HG02852 (cell line): Measurements from ENCODE around the gene TAS2R50.
A peak's percentile ranks its signal among the peaks of the same experiment; 100 is the strongest.

ENCODE experiments used
- ATAC-seq: cut with Tn5 transposase; IDR thresholded peaks from one replicate; pipeline ENCODE4 v1.9.1; 2021; ENCODE audit warnings: mild to moderate bottlenecking, moderate library complexity; ENCODE audit not compliant: unreplicated experiment

Gene TAS2R50

GRCh38 chr12:10986812-10987211 is at the start of gene TAS2R50:
Gene TAS2R50 (minus strand): TSS chr12:10986912. CDS start chr12:10986860, 52 bp downstream.
- ATAC-seq = no peak

- ATAC-seq = peak; percentile 79
Measured at GRCh38 chr12:11033959-11034358, 47.2 kb upstream of the TAS2R50 start.

DNA sequence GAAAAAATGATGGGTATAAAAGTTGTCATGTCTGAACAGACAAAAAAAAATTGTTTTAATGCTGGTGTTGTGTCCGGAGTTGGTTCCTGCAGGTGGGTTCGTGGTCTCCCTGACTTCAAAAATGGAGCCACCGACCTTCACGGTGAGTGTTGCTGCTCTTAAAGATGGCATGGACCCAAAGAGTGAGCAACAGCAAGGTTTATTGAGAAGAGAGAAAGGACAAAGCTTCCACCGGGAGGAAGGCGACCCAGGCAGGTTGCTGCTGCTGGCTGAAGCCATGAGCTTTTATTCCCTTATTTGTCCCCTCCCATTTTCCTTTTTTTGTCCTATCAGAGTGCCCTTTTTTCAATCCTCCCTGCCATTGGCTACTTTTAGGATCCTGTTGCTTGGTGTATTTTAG is 44.6 kb upstream of the TAS2R50 start, which contains the start of gene TAS2R31:
TAS2R31 (minus strand) TSS at position 101 of the 400 bp plus-strand sequence; CDS start at position 29, 72 bp downstream.
- ATAC-seq = no peak

DNA sequence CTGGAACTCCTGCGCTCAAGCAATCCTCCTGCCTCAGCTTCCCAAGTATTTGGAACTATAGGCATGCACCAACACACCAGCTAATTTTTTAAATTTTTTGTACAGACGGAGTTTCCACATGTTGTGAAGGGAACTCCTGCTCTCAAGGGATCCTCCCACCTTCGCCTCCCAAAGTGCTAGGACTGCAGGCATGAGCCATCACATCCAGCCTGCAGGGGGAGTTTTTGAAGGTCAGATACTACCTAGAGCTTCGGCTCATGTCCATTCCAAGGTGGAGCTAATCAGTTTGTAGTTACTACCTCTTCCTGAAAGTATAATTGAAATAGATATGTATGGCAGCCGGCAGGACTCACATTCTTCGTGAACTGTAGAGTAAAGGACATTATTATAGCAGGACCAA is 39.4 kb upstream of the TAS2R50 start:
- ATAC-seq = no peak

GRCh38 chr12:11023387-11023786 is 36.7 kb upstream of the TAS2R50 start:
- ATAC-seq = no peak

DNA sequence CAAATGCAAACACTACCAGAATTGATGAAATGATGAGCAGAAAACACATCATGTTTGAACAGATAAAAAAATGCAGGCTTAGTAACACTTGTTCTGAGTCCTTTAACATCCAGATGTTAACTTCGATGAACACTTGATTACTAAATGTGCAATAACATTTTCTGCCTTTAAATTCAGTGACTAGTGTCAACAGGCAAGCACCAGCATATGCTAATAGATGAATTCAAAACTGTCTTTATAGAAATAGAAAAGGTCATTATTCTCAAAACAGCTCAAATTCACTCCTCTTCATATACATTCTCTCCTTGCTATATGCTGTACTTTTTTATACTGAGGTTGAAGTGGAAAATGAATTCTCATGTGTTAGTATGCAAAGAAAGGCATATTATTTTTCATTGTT is 35.8 kb upstream of the TAS2R50 start, which contains the start of gene TAS2R19:
TAS2R19 (minus strand) TSS at position 101 of the 400 bp plus-strand sequence; CDS start at position 52, 49 bp downstream.
- no peak for ATAC-seq

DNA sequence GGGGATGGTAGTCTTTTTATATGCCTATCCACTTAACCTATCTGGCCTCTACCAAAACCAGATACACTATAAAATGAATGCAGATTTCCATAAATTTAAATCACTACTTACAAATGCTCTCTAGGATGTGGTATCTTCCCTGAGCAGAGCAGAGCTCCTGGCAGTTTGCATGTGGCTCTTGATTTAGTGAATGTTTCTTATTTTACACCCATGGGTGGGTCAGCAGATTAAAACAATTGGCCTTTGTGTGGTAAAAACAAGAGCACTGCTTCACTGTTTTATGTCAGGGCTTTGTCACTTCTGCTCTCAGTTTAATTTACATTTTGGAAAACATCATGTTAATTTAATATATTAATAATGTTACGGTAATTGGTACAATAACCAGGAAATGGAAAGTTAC is 30.2 kb upstream of the TAS2R50 start:
- no peak for ATAC-seq

DNA sequence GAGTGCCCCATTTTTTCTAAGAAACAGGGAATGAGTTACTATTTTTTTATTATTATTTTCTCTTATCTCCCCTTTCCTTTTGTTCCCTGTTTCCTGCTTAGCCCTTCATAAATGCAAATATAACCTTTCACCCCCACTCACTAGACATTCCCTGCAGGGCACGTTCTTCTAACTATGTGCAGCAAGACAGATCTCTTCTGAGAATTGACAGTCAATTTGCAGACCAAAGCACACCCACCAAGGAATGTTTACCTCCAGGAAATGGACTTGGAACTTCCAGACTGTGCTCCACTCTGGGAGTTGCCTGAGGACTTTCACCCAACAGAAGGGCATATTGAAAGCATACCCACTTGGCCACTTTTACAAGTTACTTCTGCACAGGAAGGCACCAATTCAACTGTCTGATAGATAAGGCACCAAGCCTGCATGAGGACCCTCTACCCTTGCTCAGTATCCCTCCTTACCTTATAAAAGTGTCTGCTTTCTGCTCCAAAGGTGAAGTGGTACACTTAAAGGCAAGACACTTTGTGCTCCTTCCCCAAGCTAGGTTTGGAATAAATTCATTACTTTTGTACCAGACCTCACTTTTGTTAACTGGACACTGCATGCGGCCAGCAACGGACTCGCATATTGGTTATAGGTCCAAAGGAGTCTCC is 29.2 kb upstream of the TAS2R50 start:
- no peak for ATAC-seq

- ATAC-seq = no peak
Measured at GRCh38 chr12:11014234-11014633, 27.5 kb upstream of the TAS2R50 start.

- ATAC-seq = no peak
Measured at GRCh38 chr12:11007608-11008007, 20.9 kb upstream of the TAS2R50 start.

GRCh38 chr12:10998204-10998603 is 11.5 kb upstream of the TAS2R50 start, which contains the start of gene TAS2R20:
Gene TAS2R20 (minus strand): TSS chr12:10998304. CDS start chr12:10997875, 429 bp downstream.
- ATAC-seq = no peak

DNA sequence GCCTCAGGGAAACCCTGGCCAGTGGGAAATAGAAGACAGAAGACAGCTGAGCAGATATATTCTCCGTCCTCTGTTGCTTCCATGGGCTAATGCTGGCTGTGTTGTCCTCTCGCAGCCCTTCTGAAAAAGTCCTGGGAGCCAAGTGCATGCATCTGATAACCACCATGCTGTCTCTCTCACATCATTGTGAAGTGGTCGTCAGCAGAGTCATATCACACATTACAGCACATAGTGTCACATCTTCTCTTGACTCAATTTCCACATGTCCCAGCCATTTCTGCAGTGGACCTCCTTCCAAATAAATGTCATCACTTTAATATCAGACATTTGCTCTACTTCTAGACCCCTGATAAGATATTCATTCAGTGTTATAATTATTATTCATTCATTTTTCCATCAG is 7.6 kb upstream of the TAS2R50 start:
- no peak for ATAC-seq

DNA sequence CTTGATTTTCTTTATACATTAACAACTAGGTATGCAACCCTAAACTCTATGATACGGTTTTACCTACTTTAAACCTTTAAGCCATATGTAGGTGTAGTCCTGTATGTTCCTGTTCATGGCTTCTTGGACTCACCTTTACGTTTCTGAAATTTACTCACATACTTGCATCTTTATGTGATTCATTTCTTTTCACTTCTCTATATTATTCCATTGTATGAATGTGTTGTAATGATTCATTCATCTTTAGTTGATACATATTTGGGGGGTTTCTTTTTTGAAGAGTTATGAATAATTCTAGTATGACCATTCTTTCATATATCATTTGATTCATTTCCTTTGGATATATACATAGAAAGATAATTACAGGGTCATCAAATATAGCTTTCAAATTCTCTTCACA is 2.4 kb upstream of the TAS2R50 start:
- ATAC-seq = no peak

GRCh38 chr12:10982244-10982643 is 4.5 kb downstream of the TAS2R50 start:
- no peak for ATAC-seq

GRCh38 chr12:10974965-10975364 is 11.7 kb downstream of the TAS2R50 start:
- ATAC-seq = no peak

DNA sequence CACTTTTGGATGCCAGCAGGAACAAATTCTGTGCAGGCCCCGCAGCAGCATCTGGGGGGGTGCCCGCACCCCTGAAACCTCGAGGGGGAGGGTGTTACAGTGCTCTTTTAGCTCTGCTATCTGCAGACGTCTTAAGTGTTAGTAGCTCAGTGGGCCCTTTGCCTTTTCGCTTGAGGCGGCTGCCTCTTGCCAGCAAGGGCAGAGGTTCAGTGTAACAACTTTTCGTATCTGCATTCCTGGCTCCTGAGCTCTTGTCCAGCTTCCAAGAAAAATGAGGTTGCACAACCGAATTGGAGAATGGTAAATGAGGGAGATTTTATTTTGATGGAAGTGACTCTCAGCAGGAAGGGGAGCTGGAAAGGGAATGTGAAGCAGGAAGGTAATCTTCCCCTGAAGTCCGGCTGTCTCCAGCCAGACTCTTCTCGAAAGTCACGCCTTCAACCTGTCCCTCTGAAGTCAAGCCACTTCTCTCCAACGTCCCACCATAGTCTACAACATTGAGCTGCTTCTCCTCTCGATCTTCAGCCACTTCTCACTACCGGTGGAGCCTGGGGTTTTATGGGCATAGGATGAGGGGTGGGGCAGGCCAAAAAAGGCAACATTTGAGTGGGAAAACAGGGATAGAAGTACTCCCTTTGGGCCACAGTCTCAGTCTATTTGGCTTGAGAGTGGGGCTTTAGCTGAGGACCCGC is 17.8 kb downstream of the TAS2R50 start:
- no peak for ATAC-seq

DNA sequence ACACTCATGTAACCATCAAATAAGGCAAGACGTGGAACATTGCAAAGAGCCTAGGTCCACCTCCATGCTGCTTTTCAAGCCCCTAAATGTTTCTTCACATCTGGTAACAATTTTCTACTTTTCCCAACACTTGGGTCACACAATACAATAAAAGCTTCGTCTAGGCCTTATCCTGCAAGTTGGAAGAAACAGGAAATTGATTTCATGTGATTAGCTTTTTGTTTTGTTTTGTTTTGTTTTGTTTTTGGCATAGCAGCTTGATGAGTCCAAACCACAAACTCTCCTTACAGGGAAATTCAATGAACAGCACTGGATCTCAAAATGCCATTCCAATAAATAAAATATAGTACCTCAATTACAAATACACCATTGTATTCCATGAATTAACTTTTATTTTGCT is 19.3 kb downstream of the TAS2R50 start:
- ATAC-seq = no peak

GRCh38 chr12:10966314-10966713 is 20.4 kb downstream of the TAS2R50 start:
- no peak for ATAC-seq

GRCh38 chr12:10965476-10965875 is 21.2 kb downstream of the TAS2R50 start:
- no peak for ATAC-seq

DNA sequence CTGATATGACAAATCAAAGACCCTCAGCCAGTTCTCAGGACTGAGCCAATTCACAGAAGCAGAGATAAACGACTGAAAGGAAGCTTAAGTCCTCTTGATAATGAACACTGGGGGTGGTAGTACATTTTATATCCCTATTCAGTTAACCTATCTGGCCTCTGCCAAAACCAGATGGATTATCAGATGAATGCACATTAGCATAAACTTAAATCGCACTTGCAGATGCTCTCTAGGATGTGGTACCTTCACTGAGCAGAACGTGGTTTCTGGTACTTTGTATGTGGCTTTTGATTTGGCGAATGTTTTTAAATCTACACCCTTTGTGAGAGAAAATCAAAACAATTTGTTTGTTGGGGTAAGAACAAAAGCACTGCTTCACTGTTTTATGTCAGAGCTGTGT is 26.5 kb downstream of the TAS2R50 start:
- no peak for ATAC-seq

GRCh38 chr12:10959804-10960203 is 26.9 kb downstream of the TAS2R50 start:
- no peak for ATAC-seq

DNA sequence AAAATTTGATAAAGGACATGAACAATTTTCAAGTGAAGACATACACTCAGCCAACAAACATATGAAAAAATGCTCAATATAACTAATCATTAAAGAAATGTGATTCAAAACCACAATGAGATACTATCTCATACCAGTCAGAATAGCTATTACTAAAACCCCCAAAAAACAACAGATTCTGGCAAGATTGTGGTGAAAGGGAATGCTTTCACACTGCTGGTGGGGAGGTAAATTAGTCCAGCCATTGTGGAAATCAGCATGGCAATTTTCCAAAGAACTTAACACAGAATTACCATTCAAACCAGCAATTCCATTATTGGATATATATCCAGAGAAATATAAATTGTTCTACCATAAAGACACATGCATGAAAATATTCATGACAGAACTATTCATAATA is 29.0 kb downstream of the TAS2R50 start:
- no peak for ATAC-seq
